GM19397 (cell line): Measurements from ENCODE around the gene CRTC3.
"Not testable (repeated sequence)": the region's sequence is repeated elsewhere in the genome, so short reads cannot be mapped to it uniquely, and the experiment has no call there.

Source experiments
- ATAC-seq: cut with Tn5 transposase; IDR thresholded peaks from one replicate; pipeline ENCODE4 v1.9.1; 2021; ENCODE audit warnings: mild to moderate bottlenecking, moderate library complexity; ENCODE audit not compliant: unreplicated experiment

Gene CRTC3

GRCh38 chr15:90519688-90520087 is 10.0 kb upstream of the CRTC3 start:
- no peak for ATAC-seq

- no peak for ATAC-seq
Measured at GRCh38 chr15:90520365-90520764, 9.4 kb upstream of the CRTC3 start.

GRCh38 chr15:90523373-90523772 is 6.3 kb upstream of the CRTC3 start:
- no peak for ATAC-seq

GRCh38 chr15:90524018-90524803 is 5.5 kb upstream of the CRTC3 start:
- not testable (repeated sequence) for ATAC-seq

GRCh38 chr15:90529011-90529370 is 732 bp upstream of the CRTC3 start:
- no peak for ATAC-seq

GRCh38 chr15:90530250-90531051 is 728 bp downstream of the CRTC3 start:
- ATAC-seq, result peak; percentile 56

- no peak for ATAC-seq
Measured at GRCh38 chr15:90531147-90531546, 1.4 kb downstream of the CRTC3 start.

- no peak for ATAC-seq
Measured at GRCh38 chr15:90535254-90535653, 5.5 kb downstream of the CRTC3 start.

- ATAC-seq, result no peak
Measured at GRCh38 chr15:90539789-90540188, 10.1 kb downstream of the CRTC3 start.

GRCh38 chr15:90540768-90541167 is 11.0 kb downstream of the CRTC3 start:
- no peak for ATAC-seq

GRCh38 chr15:90545095-90545494 is 15.4 kb downstream of the CRTC3 start:
- no peak for ATAC-seq

- ATAC-seq, result no peak
Measured at GRCh38 chr15:90547540-90547939, 17.8 kb downstream of the CRTC3 start.

- no peak for ATAC-seq
Measured at GRCh38 chr15:90550919-90551318, 21.2 kb downstream of the CRTC3 start.

- ATAC-seq, result no peak
Measured at GRCh38 chr15:90552162-90552928, 22.6 kb downstream of the CRTC3 start.

- ATAC-seq, result no peak
Measured at GRCh38 chr15:90552929-90553211, 23.1 kb downstream of the CRTC3 start.

GRCh38 chr15:90553248-90553745 is 23.6 kb downstream of the CRTC3 start:
- no peak for ATAC-seq

GRCh38 chr15:90557186-90558084 is 27.7 kb downstream of the CRTC3 start:
- ATAC-seq, result no peak

GRCh38 chr15:90558171-90558573 is 28.4 kb downstream of the CRTC3 start:
- ATAC-seq, result no peak

- no peak for ATAC-seq
Measured at GRCh38 chr15:90559119-90559518, 29.4 kb downstream of the CRTC3 start.

GRCh38 chr15:90560229-90560776 is 30.6 kb downstream of the CRTC3 start:
- ATAC-seq, result no peak
